ENCODE results near the gene PPP3CA.

PPP3CA gene

DNA sequence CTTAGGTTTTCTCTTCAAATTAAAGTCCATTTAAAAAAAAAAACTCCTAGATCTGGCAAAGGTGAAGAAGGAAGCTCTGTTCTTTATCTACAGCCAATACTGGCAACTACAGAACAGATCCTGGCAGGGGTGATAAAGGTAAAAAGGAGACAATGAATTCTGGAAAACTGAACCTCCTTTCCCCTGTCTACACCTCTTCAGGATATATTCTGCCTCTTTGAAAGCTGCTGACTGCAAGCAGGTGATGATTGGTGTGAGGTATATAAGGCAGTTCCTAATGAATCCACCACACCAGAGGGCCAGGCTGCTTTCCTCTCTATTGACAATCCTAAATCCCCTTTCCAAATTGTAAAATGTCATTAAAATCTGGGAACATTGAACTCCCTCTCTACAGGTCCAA, 370.1 kb downstream of the PPP3CA start:
- no peak for DNase-seq (ENCODE audit: low read depth in 1 of 2, low spot score in 1 of 2)

Data from activated CD4-positive, alpha-beta T cell treated with anti-CD3 and anti-CD28 coated beads, Interleukin-2, amount 50 U/mL, for 24 hours (primary cell).